ENCODE results near the gene CTNNBL1. TPM values are rescaled to one million over a fixed set of nuclear protein-coding genes. Genes with fewer than 3 reads are reported as not detected.

The CTNNBL1 gene
- total RNA-seq, 2 experiments from 2014 or later: 72.6 to 93.4 TPM

DNA sequence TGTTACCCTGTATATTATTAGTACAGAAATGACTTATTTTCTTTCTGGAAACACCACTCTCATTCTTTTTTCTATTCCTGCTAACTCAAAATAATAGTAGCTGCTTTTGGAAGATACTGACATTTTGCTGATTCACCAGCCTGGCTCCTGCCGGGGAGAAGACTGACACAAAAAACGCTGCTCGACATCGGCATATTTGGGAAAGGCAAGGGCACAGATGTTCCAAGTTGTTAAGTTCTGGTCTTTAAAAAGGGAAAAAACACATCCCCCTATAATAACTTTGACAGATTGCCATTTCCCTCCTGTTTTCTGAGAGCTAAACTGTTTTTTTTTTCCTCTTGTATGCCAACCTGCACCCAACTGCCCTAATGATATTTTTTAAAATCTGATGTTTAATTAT lies 55.4 kb downstream of the CTNNBL1 start:
- no peaks in the 10 kb centered on the region for H3K27me3 Mint-ChIP-seq
- no peak for DNase-seq
- ChIA-PET CTCF (interaction anchor here (0.6 to 1.5 kb wide), 2 partner anchors 14 to 529 kb away, joined by 4 to 6 read pairs; no protein-coding TSS in a partner anchor), POLR2A (no interaction called here)
- H3K4me1 Mint-ChIP-seq: peaks cover 24% of the 10 kb centered on the region
- no peaks in the 10 kb centered on the region for H3K9me3 Mint-ChIP-seq (ENCODE audit: low read depth)
- no peak for ATAC-seq
- no peak overlapping the region for H3K27ac Mint-ChIP-seq
- H3K4me3 Mint-ChIP-seq: no peak overlapping the region
- intact Hi-C loops (cut with DNase I, micrococcal nuclease): no loop called here
- H3K36me3 Mint-ChIP-seq (ENCODE audit: low read depth): peaks cover 32% of the 10 kb centered on the region

DNA sequence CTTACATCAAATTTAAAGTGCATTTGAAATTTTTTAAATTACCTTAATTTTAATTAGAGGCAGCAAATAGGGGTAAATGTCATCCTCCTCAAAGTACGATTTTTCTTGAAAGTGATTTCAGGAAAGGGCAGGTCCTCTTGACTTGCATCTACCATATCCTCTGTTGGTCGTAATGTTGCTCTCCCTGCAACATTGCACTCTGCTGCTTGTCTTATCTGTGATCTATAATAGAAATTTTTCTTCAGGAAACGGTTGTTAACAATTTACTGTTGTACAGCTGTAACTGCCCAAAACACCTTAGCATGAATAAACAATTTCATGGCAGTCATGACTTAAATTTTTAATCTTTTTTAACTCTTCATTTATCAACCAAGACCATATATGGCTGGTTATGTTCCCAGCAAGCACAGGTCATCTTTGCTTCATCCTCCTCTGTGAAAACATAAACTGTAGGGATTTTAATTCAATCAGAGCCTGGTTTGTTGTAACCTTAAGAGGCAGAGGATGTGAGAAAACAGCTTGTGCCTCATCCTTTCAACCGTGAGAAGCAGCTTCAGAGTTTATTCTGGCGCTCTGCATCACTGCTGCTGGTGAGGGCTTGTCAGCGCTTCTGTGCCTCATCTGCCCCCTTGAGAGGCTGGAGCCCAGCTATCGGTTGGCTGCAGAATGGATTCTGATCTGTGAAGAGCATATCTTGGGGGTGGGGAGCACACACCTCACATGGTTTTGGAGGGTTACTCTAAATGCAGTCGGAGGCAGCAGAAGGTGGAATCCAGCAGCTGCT lies 56.0 kb downstream of the CTNNBL1 start:
- DNase-seq: no peak
- H3K4me3 Mint-ChIP-seq: no peak overlapping the region
- peaks cover 18% of the 10 kb centered on the region for H3K4me1 Mint-ChIP-seq
- POLR2A ChIA-PET: no interaction called here
- ATAC-seq: no peak
- H3K9me3 Mint-ChIP-seq (ENCODE audit: low read depth): no peaks in the 10 kb centered on the region
- intact Hi-C loops (cut with DNase I, micrococcal nuclease): no loop called here
- H3K27ac Mint-ChIP-seq: no peak overlapping the region
- H3K27me3 Mint-ChIP-seq: no peaks in the 10 kb centered on the region
- peaks cover 34% of the 10 kb centered on the region for H3K36me3 Mint-ChIP-seq (ENCODE audit: low read depth)
- CTCF ChIA-PET: no interaction called here

DNA sequence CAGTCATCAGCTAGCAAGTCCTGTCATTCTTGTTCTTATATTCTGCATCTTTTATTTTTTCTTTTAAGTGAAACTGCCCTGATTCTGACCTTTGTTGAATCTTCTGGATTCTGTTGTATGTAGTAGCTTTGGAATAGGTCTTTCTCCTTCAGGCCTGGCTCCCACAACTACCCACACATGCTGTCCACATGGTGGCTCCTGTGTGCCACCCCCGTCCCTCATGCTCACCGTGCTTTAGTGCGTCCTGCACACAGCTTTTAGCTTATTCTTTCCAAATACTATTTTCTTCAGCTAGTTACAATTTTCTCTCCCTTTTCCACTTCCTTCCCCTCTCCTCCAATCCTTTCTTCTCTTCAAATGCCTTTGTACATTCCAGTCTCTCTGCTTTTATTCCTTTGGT lies 61.8 kb downstream of the CTNNBL1 start:
- ChIA-PET CTCF (interaction anchor here (0.6 to 1.2 kb wide), 3 partner anchors 10 to 249 kb away, joined by 3 read pairs; no protein-coding TSS in a partner anchor), POLR2A (no interaction called here)
- no peak for DNase-seq
- no peaks in the 10 kb centered on the region for H3K9me3 Mint-ChIP-seq (ENCODE audit: low read depth)
- H3K27ac Mint-ChIP-seq: no peak overlapping the region
- H3K4me3 Mint-ChIP-seq: no peak overlapping the region
- H3K27me3 Mint-ChIP-seq: no peaks in the 10 kb centered on the region
- ATAC-seq: no peak
- intact Hi-C loops (cut with DNase I, micrococcal nuclease): no loop called here
- no peaks in the 10 kb centered on the region for H3K4me1 Mint-ChIP-seq
- peaks cover 42% of the 10 kb centered on the region for H3K36me3 Mint-ChIP-seq (ENCODE audit: low read depth)

DNA sequence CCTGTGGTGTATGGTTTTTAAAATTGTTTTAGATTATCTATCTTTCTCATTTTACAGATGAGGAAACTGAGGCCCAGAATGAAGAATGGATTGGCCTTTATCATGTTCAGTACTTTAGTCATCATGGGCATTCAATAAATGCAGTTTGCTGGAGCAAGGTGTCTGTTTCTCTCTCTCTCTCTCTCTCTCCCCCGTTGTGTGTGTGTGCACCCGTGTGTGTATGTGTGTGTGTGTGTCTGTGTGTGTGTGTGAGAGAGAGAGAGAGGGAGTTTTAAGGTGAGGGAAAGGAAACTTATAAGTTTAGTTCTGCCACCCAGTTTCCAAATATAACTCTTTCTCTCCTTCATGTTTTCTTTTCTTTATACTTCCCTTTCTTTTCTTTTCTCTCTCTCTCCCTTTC lies 62.4 kb downstream of the CTNNBL1 start:
- ChIA-PET CTCF (interaction anchor here (1.2 kb wide), 1 partner anchor 11 kb away, joined by 3 read pairs; no protein-coding TSS in a partner anchor), POLR2A (no interaction called here)
- H3K27me3 Mint-ChIP-seq: no peaks in the 10 kb centered on the region
- H3K4me3 Mint-ChIP-seq: no peak overlapping the region
- ATAC-seq (no peak), DNase-seq (no peak)
- intact Hi-C loops (cut with DNase I, micrococcal nuclease): no loop called here
- H3K4me1 Mint-ChIP-seq: no peaks in the 10 kb centered on the region
- H3K36me3 Mint-ChIP-seq (ENCODE audit: low read depth): peaks cover 37% of the 10 kb centered on the region
- no peak overlapping the region for H3K27ac Mint-ChIP-seq
- H3K9me3 Mint-ChIP-seq (ENCODE audit: low read depth): no peaks in the 10 kb centered on the region

DNA sequence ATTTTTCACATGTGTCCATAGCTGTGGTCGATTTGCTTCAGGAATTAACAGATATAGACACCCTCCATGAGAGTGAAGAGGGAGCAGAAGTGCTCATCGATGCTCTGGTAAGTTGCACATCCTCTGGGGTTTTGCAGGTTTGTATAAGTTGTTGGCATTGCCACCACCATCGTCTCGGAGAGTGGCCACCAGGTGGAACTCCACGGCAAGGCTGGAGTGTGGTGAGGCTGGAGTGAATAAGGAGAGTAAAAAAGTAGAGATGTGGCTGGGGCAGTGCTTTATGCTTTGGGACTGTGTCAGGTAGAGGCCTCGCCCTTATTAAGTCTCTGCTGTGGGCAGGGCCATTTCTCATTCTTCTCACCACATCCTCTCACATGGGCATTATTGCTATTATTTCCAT lies 63.7 kb downstream of the CTNNBL1 start:
- Mint-ChIP-seq H3K9me3 (ENCODE audit: low read depth) (no peaks in the 10 kb centered on the region), H3K4me3 (no peak overlapping the region), H3K36me3 (ENCODE audit: low read depth) (peaks cover 33% of the 10 kb centered on the region), H3K27ac (no peak overlapping the region), H3K27me3 (no peaks in the 10 kb centered on the region), H3K4me1 (no peaks in the 10 kb centered on the region)
- ChIA-PET CTCF (interaction anchor here (0.7 to 0.9 kb wide), 2 partner anchors 14 to 29 kb away, joined by 3 to 4 read pairs; no protein-coding TSS in a partner anchor), POLR2A (interaction anchor here (0.8 kb wide), 1 partner anchor 79 kb away, joined by 4 read pairs; no protein-coding TSS in a partner anchor)
- ATAC-seq: no peak
- DNase-seq: no peak
- intact Hi-C loops (cut with DNase I, micrococcal nuclease): no loop called here

DNA sequence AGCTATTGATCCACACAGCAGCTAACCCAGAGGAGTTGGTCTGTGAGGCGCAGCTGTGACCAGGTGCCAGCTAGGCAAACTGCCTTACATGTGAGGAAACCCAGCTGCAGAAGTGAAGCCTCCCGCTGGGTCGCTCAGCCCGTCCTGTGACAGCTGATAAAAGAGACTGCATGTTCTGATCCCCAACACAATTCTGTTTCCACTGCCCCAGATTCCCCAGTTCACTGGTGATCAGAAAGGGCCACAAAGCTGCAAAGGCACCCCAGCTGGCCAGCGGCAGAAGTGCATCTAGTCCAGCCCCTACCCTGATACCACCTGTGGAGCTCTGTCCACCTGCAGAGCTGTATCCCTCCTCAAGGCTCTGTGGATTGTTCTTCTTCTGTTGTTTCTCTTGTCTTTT lies 64.5 kb downstream of the CTNNBL1 start:
- intact Hi-C loops (cut with DNase I, micrococcal nuclease): no loop called here
- Mint-ChIP-seq H3K36me3 (ENCODE audit: low read depth) (peaks cover 33% of the 10 kb centered on the region), H3K27me3 (no peaks in the 10 kb centered on the region), H3K27ac (no peak overlapping the region), H3K4me3 (no peak overlapping the region), H3K4me1 (no peaks in the 10 kb centered on the region), H3K9me3 (ENCODE audit: low read depth) (no peaks in the 10 kb centered on the region)
- ATAC-seq (peak; percentile 42), DNase-seq (peak; percentile 20)
- CTCF ChIA-PET: interaction anchor here (0.7 to 1.1 kb wide), 4 partner anchors 13 to 30 kb away, joined by 3 to 4 read pairs (median 4); no protein-coding TSS in a partner anchor
- POLR2A ChIA-PET: interaction anchor here (0.8 kb wide), 1 partner anchor 80 kb away, joined by 4 read pairs; no protein-coding TSS in a partner anchor

DNA sequence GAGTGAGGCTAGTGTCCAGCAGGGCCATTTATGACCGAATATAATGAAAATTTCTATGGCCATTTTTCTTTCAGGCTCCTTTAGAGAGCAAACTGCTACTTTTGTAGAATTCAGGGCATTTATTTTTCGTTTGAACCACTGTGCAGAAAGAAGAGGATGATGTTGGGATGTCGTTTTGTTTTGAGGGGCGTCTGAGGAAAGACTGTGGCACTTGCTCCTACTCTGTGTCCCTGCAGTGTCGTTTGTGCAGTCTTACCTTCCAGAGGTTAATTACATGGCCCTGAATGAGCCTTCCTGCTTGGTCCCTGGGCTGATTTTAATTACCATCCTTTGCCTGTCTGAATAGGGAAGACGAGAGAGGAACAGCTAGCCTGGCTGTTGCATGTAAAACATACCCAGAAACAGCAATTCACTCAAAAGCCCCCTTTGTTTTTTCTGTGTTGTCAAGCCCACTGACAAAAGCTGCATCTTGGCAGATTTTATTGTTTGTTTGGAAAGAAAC lies 65.3 kb downstream of the CTNNBL1 start:
- H3K4me1 Mint-ChIP-seq: no peaks in the 10 kb centered on the region
- peaks cover 31% of the 10 kb centered on the region for H3K36me3 Mint-ChIP-seq (ENCODE audit: low read depth)
- CTCF ChIA-PET: interaction anchor here (1.0 to 1.1 kb wide), 2 partner anchors 15 to 20 kb away, joined by 3 to 4 read pairs; no protein-coding TSS in a partner anchor
- H3K9me3 Mint-ChIP-seq (ENCODE audit: low read depth): no peaks in the 10 kb centered on the region
- H3K4me3 Mint-ChIP-seq: no peak overlapping the region
- POLR2A ChIA-PET: no interaction called here
- intact Hi-C loops (cut with DNase I, micrococcal nuclease): no loop called here
- ATAC-seq (no peak), DNase-seq (no peak)
- H3K27ac Mint-ChIP-seq: no peak overlapping the region
- no peaks in the 10 kb centered on the region for H3K27me3 Mint-ChIP-seq

DNA sequence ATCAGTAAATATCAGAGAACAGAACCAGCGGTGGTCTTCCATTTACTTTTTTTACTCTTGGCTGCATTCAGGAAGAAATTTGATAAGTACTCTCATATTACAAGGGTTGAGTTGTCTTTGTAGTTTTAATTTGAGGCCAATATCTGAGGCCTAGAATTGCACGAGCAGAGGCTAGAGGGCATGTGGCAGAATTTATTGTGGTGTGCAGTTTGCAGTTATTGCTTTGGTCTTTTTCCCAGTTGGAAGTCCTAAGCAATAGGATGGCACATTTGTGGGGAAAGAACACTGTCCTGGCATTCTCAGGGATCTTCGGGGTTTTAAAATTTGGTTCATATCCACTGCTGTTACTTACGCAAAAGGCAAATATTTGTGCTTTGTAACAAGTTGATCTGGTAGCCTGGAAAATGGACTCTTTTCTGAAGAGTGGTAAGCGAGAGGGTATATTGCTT lies 66.0 kb downstream of the CTNNBL1 start:
- intact Hi-C loops (cut with DNase I, micrococcal nuclease): no loop called here
- no peaks in the 10 kb centered on the region for H3K9me3 Mint-ChIP-seq (ENCODE audit: low read depth)
- H3K4me1 Mint-ChIP-seq: no peaks in the 10 kb centered on the region
- H3K4me3 Mint-ChIP-seq: no peak overlapping the region
- ATAC-seq (no peak), DNase-seq (no peak)
- no peak overlapping the region for H3K27ac Mint-ChIP-seq
- peaks cover 30% of the 10 kb centered on the region for H3K36me3 Mint-ChIP-seq (ENCODE audit: low read depth)
- POLR2A ChIA-PET: no interaction called here
- H3K27me3 Mint-ChIP-seq: no peaks in the 10 kb centered on the region
- CTCF ChIA-PET: no interaction called here

DNA sequence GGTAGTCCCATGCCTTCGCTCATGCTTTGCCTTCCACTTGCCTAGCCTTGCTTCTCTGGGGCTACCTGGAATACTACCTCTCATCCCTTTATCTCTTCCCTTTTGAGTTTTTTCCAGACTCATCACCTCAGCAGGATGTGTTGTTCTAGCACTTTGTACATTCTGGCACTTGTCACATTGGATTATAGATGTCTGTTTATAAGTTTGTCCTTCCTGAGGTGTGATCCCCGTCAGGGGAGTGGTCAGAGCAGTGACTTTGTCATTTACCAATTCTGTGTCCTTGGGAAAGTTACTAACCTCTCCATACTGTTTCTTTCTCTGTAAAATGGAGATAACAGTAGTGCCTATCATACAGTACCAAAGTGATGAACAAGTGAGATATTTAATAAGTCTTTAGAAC lies 66.5 kb downstream of the CTNNBL1 start:
- H3K9me3 Mint-ChIP-seq (ENCODE audit: low read depth): no peaks in the 10 kb centered on the region
- no peak for DNase-seq

DNA sequence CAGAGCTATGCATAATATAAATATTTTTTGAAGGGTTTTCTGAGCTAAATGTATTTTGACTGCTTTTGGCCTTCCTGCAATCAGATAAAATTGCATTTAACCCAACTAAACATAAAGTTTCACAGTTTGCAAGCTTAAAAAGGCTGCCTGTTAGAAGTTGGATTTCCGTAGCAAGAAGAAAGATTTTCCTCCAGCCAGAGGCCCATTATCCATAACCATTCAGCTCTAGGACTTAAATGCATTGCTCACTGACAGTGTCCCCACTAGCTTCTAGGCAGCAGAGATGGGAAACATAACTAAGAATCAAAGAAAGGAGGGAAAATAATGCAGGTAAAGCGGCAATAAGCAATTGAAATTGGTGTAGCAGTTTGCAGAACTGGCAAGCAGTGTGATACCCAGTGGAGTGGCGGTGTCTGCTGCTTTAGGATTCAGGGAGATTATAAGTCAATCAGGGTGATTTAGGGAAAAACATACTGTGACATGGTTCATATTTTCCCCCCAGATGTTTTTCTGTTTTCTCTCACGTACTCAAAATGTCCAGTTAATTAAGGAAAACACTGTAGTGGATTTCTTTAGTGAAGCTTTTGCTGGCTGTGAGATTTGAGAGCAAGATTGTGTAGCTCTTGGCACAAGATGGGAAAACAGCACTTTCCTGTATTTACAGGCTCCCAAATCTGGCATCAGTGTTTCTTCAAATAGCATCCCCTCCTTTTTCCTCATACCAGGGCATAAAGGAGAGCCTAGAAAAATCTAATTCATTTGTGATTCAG lies 69.1 kb downstream of the CTNNBL1 start:
- Mint-ChIP-seq H3K9me3 (ENCODE audit: low read depth) (no peaks in the 10 kb centered on the region), H3K4me3 (no peak overlapping the region), H3K4me1 (no peaks in the 10 kb centered on the region), H3K36me3 (ENCODE audit: low read depth) (peaks cover 17% of the 10 kb centered on the region), H3K27ac (no peak overlapping the region), H3K27me3 (no peaks in the 10 kb centered on the region)
- ChIA-PET POLR2A (no interaction called here), CTCF (interaction anchor here (0.6 to 1.6 kb wide), 2 partner anchors 9 to 214 kb away, joined by 3 to 5 read pairs; no protein-coding TSS in a partner anchor)
- intact Hi-C loops (cut with DNase I, micrococcal nuclease): no loop called here
- ATAC-seq: no peak
- no peak for DNase-seq

More for the DNA sequence above, 66.5 kb downstream of the CTNNBL1 start:
- intact Hi-C loops (cut with DNase I, micrococcal nuclease): no loop called here
- Mint-ChIP-seq H3K27ac (no peak overlapping the region), H3K4me3 (no peak overlapping the region), H3K27me3 (no peaks in the 10 kb centered on the region), H3K4me1 (no peaks in the 10 kb centered on the region), H3K36me3 (ENCODE audit: low read depth) (peaks cover 31% of the 10 kb centered on the region)
- CTCF ChIA-PET: interaction anchor here (0.6 to 0.7 kb wide), 2 partner anchors 231 to 283 kb away, joined by 3 read pairs; no protein-coding TSS in a partner anchor
- ATAC-seq: no peak
- POLR2A ChIA-PET: no interaction called here

DNA sequence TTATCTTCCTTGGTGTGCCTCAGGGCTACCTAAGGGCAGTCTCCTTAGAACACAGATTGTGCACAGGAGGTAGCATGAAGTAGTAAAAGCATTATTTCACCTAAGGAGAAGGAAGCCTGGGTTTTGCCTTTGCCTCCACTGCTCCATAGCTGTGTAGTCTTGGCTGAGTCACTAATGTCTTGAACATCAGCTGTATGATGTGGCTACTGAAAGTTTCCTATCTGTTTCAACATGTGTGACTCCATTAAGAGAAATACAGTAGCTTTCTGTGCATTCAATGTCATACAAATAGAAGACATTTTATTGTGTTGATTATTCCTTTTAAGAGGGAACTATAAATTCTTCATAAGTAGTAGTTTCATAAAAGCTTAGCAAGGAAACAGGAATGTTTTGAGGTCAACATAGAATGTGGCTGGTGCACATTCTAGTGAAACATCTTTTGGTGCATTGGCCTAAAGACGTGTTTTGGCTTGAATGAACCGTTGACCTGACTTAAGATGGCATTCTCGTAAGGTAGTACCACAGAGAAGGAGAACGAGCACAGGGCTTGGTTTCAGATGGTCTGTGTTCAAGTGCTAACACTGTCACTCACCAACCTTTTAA lies 70.6 kb downstream of the CTNNBL1 start:
- H3K4me3 Mint-ChIP-seq: no peak overlapping the region
- H3K27ac Mint-ChIP-seq: no peak overlapping the region
- DNase-seq (no peak), ATAC-seq (peak; percentile 39)
- no peaks in the 10 kb centered on the region for H3K27me3 Mint-ChIP-seq
- ChIA-PET CTCF (interaction anchor here (0.6 kb wide), 2 partner anchors 224 to 404 kb away, joined by 4 to 5 read pairs; no protein-coding TSS in a partner anchor), POLR2A (no interaction called here)
- H3K36me3 Mint-ChIP-seq (ENCODE audit: low read depth): peaks cover 8% of the 10 kb centered on the region
- intact Hi-C loops (cut with DNase I, micrococcal nuclease): no loop called here
- no peaks in the 10 kb centered on the region for H3K9me3 Mint-ChIP-seq (ENCODE audit: low read depth)
- H3K4me1 Mint-ChIP-seq: no peaks in the 10 kb centered on the region

All from activated CD4-positive, alpha-beta T cell treated with anti-CD3 and anti-CD28 coated beads for 36 hours (primary cell).